C4-2B (cell line): ENCODE data around the gene ERGIC2.
"Not testable (repeated sequence)": the region's sequence is repeated elsewhere in the genome, so short reads cannot be mapped to it uniquely, and the experiment has no call there.

ENCODE experiments used
- H3K27ac ChIP-seq: fragments of 450-650 bp; 2 replicates; pipeline ENCODE4 v1.5.1; 2017
- CTCF ChIP-seq: fragments of 450-650 bp; conservative IDR thresholded peaks from 2 replicates; pipeline ENCODE4 v1.5.1; 2017; ENCODE audit warnings: mild to moderate bottlenecking
- ZFX ChIP-seq: fragments of 450-650 bp; IDR thresholded peaks from 2 replicates; pipeline ENCODE4 v1.6.1; 2017

The ERGIC2 gene

GRCh38 chr12:29398495-29398894 lies 17.5 kb upstream of the ERGIC2 start:
- no peak overlapping the region for H3K27ac ChIP-seq
- TF ChIP-seq CTCF, result no peak
- no peak for TF ChIP-seq ZFX

- TF ChIP-seq ZFX, result no peak
- TF ChIP-seq CTCF, result no peak
- H3K27ac ChIP-seq, result no peak overlapping the region
Observed at GRCh38 chr12:29396774-29397173, 15.8 kb upstream of the ERGIC2 start.

- H3K27ac ChIP-seq, result no peak overlapping the region
- TF ChIP-seq CTCF (no peak), ZFX (no peak)
Observed at GRCh38 chr12:29395356-29395755, 14.4 kb upstream of the ERGIC2 start.

- not testable (repeated sequence) for H3K27ac ChIP-seq
Observed at GRCh38 chr12:29390419-29390818, 9.4 kb upstream of the ERGIC2 start.

- TF ChIP-seq ZFX (no peak), CTCF (no peak)
- no peak overlapping the region for H3K27ac ChIP-seq
Observed at GRCh38 chr12:29389295-29389919, 8.4 kb upstream of the ERGIC2 start.

GRCh38 chr12:29386084-29386680 lies 5.2 kb upstream of the ERGIC2 start:
- H3K27ac ChIP-seq, result not testable (repeated sequence)

GRCh38 chr12:29385194-29385593 lies 4.2 kb upstream of the ERGIC2 start:
- not testable (repeated sequence) for H3K27ac ChIP-seq

- TF ChIP-seq ZFX (no peak), CTCF (no peak)
- no peak overlapping the region for H3K27ac ChIP-seq
Observed at GRCh38 chr12:29382251-29382650, 1.3 kb upstream of the ERGIC2 start.

- no peak overlapping the region for H3K27ac ChIP-seq
- TF ChIP-seq CTCF (no peak), ZFX (no peak)
Observed at GRCh38 chr12:29376118-29376517, 4.9 kb downstream of the ERGIC2 start.
